CD4-positive, alpha-beta T cell treated with Interleukin-21 for 1 hour (primary cell): ENCODE results near the gene DOK1.

Experiments
- DNase-seq: peaks from one replicate; pipeline ENCODE4 v3.0.0-alpha.2; 2020

The DOK1 gene

DNA sequence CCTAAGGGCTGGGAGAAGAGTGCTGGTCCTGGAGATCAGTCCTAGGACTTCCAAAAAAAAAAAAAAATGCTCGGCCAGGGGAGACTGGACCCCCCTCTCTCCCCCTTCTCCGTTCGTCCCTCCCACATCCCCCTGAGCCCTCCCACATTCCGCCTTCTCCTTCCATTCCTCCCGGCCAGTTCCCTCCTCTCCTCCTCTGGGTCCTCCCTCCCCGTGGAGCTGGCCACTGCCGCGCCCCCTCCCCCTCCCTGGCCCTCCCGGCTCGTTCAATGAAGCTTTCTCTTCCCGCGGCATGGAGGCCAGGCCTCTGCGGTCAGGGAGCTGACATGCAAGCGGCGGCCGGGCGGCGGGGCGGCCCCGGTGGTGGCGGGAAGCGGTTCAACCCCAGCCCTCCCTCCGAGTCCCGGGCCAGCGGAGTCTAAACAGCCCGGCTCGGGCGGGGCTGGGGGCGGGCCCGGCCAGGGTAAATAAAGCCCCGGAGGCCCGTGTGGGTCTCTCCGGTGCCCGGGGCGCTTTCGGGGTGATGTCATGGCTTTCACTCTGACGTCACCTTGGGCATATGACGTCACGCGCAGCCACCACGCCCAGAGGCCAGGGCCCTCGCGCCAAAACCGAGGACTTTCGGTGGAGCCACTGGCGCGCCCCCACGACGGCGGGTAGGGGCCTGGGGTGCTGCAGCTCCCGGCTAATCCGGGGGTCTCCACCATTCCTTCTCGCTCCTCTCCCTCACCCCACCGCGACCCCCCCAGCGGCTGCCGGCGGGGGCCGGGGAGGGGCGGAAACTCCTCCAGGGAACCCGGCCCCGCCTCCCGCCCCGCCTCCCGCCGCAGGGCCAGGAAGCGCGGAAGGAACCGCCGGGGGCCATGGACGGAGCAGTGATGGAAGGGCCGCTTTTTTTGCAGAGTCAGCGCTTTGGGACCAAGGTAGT, at the start of gene DOK1, which contains the start of gene LOXL3:
DOK1 (plus strand) TSS at position 829 of the 928 bp plus-strand sequence; CDS start at position 864, 35 bp downstream.
LOXL3 (minus strand) TSS at position 51 of the 928 bp plus-strand sequence. CDS start 1,308 bp downstream, outside the sequence.
- peak; percentile 86 for DNase-seq

- no peak for DNase-seq
Measured at GRCh38 chr2:74505448-74506246, 48.9 kb upstream of the DOK1 start.

DNA sequence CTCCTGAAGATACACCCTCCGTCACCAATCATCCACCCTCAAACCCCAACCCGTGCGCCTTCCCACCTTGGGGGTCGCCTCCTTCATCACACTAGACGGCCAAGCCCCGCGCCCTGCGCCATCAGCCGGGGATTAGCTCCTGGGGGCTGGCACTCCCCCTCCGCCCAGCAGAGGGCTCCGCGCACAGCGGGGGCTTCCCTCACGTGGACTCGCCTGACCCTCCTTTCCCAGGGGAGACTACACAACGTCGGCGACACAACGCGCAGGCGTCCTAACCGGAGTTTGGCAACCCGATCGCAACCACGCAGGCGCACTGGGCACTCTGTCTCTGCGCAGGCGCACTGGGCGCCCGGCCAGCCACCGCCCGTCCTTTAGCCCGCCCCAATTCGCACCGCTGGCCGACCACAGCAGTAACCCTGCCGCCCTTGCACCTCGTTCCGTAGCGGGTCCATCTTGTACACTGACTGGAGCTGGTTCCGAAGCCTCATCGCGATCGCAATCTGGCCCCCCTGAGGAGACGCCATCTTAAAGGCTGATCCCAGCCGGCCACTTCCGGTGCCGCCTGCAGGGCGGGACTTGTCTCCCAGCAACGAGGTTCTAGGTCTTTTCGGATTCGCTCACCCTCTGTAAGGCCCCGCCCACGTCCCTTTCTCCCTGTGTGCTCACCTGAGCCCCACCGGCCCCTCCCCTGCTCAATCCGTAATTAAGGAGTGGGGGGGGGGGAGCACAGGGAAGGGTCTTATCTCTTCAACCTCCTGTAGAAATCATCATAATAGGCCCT, 47.2 kb upstream of the DOK1 start, which contains the start of gene PCGF1:
PCGF1 (minus strand) TSS at position 551 of the 781 bp plus-strand sequence; CDS start at position 524, 27 bp downstream.
- DNase-seq: peak; percentile 98

DNA sequence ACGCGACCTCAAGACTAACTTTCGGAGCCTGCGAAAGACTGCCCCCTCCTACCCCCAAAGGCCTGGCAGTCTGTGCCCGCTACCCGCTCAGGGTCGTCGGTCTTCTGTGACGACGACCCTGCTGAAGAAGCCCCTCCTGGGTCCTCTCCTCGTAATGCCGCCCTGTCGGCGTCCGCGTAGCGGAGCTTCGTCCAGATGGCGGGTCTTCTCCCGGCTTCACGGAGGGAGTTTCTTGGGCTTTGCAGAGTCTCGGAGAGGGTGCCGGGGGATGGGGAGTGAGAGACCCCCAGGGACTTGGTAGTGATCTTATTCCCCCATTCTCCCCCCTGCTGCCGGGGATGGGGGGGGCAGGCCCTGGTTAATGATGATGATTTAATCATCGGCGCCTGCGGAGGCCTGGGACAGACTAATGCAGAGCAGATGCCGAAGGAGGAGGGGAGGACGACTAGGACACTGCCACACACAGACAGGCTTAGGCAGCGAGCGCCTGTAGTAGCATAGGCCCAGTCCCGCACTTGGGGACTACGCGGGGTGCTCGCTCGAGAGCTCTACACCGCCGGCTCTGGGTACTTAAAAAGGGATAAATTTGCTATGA, 46.5 kb upstream of the DOK1 start:
- DNase-seq: no peak

- no peak for DNase-seq
Measured at GRCh38 chr2:74510272-74510671, 44.2 kb upstream of the DOK1 start.

- DNase-seq: no peak
Measured at GRCh38 chr2:74511104-74511989, 43.2 kb upstream of the DOK1 start.

DNA sequence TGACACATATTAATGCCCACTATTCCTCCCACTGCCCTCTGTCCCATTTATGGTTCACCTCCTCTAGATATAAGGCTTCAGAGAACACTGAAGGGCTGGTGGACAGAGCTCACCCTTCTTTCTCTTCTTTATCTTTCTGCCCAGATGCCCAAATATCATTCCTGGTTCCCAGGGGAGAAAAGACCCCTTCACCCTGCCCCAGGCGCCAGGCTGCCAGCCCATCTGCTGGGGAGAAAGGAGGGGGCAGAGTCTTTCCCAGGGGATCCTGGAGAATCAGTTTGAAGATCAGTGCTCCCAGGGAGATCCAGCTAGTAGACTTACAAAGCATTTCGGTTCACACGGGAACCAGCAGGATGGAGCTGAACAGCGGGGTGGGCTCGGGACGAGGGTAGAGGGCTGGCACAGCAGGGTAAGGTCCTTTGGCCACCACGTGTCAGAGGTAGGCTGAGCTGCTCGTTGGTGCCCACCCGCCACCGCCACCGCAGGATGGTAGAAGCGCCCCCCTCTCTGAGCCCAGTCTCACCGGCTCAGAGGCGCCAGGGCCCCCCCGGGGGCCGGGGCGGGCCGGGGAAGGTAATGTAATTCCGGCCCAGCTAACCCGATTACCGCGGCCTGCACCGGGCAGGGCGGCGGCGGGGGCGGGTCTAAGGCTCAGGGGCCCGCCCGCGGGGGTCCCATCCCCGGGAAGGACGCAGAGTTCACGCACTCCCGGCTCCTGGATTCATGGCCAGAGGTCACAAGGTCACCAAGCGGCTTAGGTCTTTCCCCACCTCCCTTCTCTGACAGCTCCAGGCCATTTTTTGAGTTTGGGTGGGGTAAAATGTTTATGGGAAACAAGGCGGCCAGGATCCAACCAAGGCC, 41.5 kb upstream of the DOK1 start:
- no peak for DNase-seq

DNA sequence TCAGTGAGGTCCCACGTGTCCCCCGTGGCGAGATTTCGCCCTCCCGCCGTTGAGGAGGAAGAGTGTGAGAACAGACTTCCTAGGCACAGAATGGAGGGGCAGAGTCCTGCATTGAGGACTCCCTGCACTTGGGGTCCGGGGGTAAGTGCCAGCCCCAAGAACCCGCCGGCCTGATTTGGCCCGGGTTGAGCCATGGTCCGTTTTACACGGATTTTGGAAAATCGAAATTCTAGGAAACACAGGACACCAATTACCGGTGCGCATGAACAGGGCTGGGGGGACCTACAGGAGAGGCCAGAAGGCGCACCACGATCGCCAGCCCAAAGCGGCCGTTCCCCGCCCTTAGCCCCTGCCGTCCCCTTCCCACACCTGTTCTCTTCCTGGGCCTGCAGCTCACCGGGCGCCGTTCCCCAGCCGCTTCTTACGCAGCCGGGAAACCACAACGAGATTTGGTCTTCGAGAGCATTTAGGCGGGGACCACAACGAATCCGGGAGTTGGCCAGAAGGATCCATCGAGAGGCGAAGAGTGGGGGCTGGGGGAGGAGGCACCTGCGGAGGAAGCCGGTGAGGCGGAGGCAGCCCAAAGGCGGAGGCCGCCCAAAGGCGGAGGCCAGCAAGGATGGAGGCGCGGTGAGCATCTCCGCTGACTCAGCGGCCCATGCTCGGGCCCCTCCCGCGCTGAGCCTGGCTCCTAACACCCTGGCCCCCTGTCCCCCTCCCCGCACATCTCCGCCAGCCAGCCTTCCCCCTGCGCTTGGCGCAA, 40.7 kb upstream of the DOK1 start:
- peak; percentile 30 for DNase-seq

DNA sequence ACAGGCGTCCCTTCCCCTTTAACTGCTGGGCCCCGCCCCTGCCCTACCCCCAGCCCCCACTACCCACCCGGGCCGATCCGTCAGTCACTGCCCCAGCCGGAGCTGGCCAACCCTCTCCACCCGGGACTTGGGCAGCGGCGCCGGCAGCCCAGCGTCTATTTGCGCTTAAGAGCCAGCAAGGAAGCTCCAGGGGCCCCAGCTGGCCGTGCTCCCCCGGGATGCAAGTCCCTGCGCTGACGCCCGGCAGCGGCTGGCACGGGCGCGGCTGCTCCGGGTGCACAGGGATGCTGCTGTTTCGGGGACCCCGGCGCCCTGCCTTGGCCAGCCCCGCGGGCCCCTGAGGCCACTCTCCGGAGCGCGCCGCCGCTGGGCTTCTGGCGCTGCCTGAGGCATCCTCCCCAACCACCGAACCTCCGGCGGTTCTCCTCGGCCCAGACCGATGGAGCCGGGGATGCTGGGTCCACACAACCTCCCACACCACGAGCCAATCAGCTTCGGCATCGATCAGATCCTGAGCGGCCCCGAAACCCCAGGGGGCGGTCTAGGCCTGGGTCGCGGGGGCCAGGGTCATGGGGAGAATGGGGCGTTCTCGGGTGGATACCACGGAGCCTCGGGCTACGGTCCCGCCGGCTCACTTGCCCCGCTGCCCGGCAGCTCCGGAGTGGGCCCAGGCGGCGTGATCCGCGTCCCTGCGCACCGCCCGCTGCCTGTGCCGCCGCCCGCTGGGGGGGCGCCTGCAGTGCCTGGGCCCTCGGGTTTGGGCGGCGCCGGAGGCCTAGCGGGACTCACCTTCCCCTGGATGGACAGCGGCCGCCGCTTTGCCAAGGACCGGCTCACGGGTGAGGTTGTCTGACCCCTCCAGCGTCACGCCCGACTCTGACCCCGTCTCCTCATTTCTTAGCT, 39.9 kb upstream of the DOK1 start, which contains the start of gene TLX2:
TLX2 (plus strand) TSS at position 83 of the 903 bp plus-strand sequence; CDS start at position 440, 357 bp downstream.
- DNase-seq: no peak

GRCh38 chr2:74515271-74515980, 39.1 kb upstream of the DOK1 start:
- DNase-seq: no peak

DNA sequence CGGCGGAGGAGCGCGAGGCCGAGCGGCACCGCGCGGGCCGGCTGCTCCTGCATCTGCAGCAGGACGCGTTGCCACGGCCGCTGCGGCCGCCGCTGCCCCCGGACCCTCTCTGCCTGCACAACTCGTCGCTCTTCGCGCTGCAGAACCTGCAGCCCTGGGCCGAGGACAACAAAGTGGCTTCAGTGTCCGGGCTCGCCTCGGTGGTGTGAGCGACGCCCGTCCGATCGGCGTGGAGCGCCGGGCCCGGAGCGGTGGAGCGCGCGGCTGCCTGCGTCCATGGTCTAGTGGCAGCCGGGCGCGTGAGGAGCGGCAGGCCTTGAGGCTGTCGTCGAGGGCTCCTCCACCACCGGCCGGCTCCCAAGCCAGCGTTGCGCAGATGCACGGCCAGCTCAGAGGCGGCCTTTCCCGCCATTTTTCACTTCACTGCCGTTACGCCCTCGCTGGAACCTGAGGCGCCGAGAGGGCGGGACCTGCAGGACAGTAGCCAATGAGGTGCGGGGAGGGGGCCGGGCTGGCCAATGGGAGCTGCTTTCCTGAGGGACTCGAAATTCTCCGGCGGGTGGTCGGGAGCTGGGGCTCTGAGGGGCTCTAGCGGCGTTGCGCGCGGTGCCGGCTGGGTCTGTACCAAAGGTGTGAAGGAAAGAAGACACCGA, 38.4 kb upstream of the DOK1 start:
- DNase-seq: peak; percentile 81

DNA sequence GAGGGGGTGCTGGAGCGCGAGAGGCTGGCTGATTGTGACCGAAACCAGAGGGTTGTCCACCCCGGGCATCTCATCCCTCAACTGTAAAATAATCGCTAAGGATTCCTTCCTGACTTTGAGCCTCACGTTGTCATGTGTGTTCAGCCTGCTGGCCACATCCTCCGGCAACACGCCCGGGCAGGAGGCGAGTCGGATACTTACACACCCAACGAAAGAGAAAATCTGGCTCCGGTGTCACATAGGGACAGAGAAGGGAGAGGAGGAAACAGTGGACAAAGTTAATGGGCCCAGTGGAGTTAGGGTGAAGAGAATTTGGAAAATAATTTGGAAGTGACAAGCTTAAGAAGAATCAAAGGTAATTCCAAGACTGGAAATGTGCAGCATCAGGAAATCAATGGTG, 37.9 kb upstream of the DOK1 start:
- no peak for DNase-seq

GRCh38 chr2:74522516-74522915, 32.0 kb upstream of the DOK1 start:
- DNase-seq: no peak

DNA sequence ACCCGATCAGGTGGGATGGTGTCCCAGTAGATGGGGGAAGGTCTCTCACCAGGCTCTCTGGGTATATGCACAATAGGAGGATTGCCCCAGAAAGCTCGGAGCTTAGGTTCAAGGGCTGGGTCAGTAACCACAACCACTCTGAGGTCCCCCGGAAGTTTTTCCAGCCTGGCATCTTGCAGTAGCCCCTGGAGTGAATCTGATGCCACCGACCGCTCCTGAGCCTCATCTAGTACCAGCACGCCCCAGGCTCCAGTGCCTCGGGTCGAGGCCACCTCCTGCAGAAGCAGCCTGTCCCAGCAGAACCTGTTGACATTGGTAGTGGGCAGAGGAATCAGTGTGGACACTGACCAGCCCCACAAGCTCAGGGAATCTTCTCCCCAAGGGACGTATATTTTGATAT, 30.5 kb upstream of the DOK1 start:
- no peak for DNase-seq

DNA sequence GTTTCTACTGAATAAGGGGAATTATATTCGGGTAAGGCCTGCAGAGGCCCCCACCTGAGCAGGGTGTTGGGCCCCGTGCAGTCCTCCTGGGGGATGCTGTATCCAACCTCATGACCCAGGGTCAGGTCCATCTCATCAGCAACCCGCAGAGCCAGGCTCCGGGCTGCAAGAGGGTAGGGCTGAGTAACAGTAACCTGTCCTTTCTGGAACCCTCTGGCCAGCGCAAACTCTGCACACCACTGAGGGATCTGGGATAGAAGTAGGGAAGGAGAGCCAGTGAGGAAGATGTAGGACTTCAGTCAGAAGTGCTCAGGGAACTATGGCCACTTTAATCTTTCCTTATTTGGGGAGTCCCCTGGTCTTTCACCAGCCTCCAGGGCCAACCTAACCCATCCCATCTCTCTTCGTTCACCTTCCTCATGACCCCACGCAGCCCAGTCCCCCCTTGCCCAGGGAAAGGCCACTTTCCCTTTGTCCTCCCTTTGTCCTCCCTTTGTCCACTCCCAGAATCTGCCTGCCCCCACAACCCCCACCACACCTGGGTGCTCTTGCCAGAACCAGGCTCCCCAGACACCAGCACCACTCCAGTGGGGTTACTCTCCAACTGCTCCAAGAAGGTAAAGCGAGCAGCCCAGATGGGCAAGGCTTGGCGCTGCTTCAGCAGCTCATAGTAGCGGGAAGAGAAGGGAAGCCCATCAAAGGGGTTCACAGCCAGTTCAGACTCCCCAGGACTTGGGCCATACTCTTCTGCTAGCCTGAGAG, 29.4 kb upstream of the DOK1 start:
- no peak for DNase-seq
